GM12872 (cell line): Measurements from ENCODE around the gene TBC1D14.

ENCODE experiments used
- TF ChIP-seq, protein P1 (sequence below): IDR thresholded peaks from 3 replicates; pipeline ENCODE4 v1.5.1; 2011; ENCODE audit warnings: low read depth, mild to moderate bottlenecking, low read length, moderate library complexity; ENCODE audit not compliant: insufficient read depth

Gene TBC1D14

DNA sequence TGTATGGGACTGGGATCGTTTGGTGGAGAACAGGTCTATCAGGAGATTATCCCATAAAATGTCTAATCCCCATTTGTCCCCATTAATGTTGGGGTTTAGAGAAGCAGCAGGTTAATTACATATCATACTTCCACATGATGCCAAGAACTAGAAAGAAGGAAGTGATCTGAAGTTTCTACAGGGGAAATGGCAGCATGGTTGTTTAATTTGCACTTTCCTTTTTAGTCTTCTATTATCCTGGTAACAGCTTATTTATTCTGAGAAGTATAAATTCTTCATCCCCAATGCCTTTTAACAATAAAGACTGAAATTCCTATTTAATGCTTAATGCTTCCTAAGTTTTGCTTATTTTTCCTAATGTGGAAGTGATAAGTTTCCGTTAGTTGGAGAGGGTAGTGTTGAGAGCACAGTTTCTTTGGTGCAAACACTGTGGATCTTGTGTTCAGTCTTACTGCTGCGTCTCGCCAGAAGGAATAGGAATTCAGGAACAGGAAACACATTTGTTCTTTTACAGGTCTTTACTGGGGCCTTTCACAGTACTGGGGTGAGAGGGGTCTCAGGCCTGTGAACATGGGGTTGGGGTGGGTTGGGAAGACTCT, 74.0 kb downstream of the TBC1D14 start:
- TF ChIP-seq, protein P1, sequence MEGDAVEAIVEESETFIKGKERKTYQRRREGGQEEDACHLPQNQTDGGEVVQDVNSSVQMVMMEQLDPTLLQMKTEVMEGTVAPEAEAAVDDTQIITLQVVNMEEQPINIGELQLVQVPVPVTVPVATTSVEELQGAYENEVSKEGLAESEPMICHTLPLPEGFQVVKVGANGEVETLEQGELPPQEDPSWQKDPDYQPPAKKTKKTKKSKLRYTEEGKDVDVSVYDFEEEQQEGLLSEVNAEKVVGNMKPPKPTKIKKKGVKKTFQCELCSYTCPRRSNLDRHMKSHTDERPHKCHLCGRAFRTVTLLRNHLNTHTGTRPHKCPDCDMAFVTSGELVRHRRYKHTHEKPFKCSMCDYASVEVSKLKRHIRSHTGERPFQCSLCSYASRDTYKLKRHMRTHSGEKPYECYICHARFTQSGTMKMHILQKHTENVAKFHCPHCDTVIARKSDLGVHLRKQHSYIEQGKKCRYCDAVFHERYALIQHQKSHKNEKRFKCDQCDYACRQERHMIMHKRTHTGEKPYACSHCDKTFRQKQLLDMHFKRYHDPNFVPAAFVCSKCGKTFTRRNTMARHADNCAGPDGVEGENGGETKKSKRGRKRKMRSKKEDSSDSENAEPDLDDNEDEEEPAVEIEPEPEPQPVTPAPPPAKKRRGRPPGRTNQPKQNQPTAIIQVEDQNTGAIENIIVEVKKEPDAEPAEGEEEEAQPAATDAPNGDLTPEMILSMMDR, result no peak

DNA sequence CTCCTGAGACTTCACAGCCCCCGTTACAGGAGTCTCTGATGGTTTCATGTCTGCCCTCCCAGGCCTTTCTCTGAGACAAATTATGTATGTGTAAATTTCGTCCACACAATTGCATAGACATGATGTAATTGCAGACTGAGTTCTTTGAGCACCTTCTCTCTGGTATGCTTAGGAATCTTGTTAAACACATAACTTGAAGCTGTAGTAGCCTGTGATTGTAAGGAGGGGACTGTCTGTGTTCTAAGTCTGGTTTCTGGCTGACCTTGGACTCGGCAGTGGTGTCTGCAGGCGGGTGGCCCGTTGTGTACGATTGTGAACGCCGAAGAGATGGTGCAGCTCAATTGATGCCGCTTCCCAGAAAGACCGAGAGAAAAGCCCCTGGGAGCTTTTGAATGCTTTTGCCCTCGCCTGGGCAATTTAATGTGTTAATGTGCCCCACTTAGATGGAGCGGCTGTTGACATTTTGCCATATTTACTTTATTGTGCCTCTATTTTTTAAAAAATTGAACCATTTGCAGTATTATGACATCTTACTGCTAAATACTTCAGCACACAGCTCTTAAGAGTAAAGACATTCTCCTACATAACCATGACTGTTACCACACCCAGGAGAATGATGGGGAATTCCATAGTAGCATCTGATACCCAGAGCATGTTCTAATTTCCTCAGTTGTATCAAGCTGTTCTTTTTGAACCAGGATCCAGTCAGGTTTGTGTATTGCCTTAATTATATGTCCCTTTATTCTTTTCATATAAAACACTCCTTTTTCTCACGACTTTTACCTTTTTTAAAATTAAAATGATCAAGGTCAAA, 75.2 kb downstream of the TBC1D14 start:
- TF ChIP-seq, protein P1, result no peak

DNA sequence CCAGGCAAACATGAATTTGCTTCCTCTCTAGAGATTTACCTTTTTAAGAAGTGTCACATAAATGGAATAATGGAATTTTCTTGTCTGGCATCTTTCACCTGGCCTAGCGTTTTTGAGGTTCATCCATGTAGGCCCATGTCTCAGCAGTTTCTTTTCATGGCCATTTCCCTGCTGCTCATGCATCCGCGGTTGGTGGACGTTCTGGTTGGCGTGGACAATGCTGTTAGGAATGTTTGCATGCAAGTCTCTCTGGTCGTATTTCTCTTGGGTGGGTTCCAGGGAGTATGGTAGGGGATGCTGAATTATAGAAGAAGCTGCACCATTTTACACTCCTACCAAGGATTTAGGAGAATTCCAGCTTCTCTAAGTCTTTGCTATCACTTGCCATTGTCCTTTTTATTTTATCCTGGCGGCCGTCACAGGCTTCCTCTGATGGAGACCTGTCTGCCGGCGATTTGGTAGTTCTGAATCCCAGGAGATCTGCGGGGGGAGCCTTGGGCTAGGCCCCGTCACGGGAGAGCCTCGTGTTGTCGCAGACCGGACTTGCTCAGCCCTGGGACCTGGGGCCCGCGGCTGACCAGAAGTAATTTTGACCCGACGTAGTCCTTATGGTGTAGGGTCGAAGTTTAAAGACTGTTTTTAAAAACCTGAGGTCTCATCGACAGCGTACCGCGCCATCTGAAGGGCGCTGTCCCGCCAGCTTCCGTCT, 76.6 kb downstream of the TBC1D14 start:
- TF ChIP-seq, protein P1, result no peak

DNA sequence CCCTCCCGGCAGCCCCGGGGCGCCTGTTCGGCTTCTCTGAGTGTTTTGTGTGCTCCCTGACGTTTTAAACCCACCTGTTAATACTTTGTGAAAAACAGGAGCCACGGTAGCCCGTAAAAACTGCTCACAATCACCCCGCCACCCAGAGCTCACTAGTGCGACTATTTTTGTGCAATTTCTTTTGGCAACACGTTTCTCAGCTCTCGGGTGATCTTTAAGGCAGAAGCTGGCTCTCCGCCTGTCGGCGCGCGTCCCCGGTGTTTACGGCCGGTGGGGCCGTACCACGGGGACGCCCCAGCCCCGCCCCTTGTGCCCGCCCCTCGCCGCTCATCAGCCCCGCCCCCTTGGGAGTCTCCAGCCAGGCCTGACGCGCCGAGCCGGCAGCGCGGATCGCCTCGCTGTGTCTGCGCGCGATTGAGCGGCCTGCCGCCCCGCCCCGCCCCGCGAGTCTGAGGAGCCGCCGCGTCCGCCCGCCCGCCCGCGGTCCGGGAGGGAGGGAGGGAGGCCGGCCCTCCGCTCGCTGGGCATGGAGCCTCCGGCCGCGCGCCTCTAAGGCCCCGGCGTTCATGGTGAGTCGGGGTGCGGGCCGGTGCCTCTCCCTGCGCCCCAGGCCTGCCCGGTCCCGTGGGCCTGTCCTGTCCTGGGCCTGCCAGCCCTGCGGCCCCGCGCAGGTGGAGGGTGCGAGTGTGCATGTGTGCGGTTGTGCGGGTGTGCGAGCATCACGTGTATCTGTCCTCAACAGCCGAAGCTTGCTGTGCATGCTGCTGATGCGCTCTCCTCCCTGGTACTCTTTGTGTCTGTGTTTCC, 77.4 kb downstream of the TBC1D14 start:
- TF ChIP-seq, protein P1, result 0 out of 3 replicates have a peak, but pooled peaks have one; percentile 11

DNA sequence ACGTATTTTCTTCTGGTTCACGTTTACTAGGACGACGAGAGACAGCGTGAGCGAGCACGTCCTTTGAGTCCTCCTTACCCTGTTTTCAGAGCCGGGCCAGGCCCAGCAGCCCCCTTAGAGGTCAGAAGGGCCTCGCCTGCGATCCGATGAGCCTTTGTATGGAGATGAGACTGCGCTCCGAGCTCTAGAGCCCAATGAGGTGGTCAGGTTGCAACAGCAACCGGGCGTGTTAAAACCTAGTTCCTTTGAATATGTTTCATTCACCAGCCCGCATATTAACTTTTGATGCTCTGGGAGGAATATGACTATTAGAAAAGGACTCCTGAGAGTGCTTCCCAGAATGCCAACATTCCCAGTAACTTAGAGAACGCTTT, 77.9 kb downstream of the TBC1D14 start:
- TF ChIP-seq, protein P1, result no peak

DNA sequence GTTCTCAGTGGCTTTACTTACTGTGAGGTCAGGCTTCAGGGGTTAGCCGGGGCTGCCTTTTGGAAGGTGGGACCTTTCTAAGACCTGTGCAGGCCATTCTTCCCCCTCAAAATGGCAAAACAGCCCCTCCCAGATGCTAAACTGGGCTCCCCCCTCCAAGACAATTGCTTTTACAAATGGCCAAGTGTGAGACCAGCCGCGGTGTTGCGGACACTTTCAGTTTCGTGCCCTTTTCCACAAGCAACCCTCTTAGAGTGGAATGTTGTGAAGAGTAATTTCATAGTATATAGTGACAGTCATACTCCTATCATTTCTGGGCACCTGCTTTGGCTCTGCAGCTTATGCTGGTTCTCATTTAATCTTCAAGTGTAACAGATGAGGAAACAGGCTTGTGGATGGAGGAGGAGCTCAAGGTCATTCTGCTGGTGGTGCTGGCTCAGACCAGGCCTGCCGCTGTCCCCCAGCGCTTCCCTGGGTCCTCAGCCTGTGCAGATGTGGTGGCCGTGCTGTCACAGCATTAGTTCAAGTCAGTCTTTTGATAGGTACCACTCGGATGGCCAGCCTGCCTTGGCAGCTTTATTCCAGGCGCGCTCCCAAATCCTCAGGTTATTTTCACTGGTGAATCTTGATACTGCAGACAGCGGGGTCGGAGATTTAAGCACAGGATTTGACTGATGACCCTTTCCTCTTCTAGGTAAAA, 78.5 kb downstream of the TBC1D14 start:
- TF ChIP-seq, protein P1, result no peak
